PC-9 (cell line): ENCODE data around the gene ACP2. TPM values are rescaled to one million over a fixed set of nuclear protein-coding genes. Genes with fewer than 3 reads are reported as not detected.
A peak's percentile ranks its signal among the peaks of the same experiment; 100 is the strongest.

Experiments
- BruUV-seq: library from RNA; stranded (reverse); fragments of 400-500 nt; replicated peaks from 2 replicates; lab custom pipeline; 2021; lab: Mats Ljungman, UMichigan
- CTCF ChIA-PET: fragments of 300-600 bp; sonication (Branson Sonifier 250); formaldehyde crosslinking; loops from one replicate; lab custom pipeline; 2022; ENCODE audit warnings: antibody characterized with exemption; lab: Charles Lee
- POLR2A ChIA-PET: fragments of 300-600 bp; sonication (Branson Sonifier 250); formaldehyde crosslinking; loops from one replicate; lab custom pipeline; 2022; ENCODE audit warnings: antibody characterized with exemption; ENCODE audit not compliant: unreplicated experiment; lab: Charles Lee
- DNase-seq, 2 experiments: peaks; one replicate each; pipeline versions ENCODE4 v3.0.0 to v3.0.0-alpha.2; 2015 to 2022; ENCODE audit warnings: mixed read lengths in 1 of 2
- H2AFZ ChIP-seq: fragments of 200-600 bp; sonication (generic); 2 replicates; pipeline ENCODE4 v1.8.1; 2017; ENCODE audit warnings: antibody characterized with exemption
- H3F3A ChIP-seq: fragments of 200-600 bp; sonication (generic); 2 replicates; pipeline ENCODE4 v1.8.1; 2017; ENCODE audit warnings: antibody characterized with exemption, mild to moderate bottlenecking, low read depth; ENCODE audit not compliant: insufficient read depth
- H3K27ac ChIP-seq: fragments of 200-600 bp; sonication (generic); 2 replicates; pipeline ENCODE4 v1.6.1; 2016; ENCODE audit warnings: mixed run types
- H3K27me3 ChIP-seq: fragments of 200-600 bp; sonication (generic); 2 replicates; pipeline ENCODE4 v1.6.1; 2016; ENCODE audit warnings: low read depth, mixed run types; ENCODE audit not compliant: insufficient read depth
- H3K36me3 ChIP-seq: fragments of 200-600 bp; sonication (generic); 2 replicates; pipeline ENCODE4 v1.6.1; 2016; ENCODE audit warnings: low read depth, mixed run types
- H3K4me1 ChIP-seq: fragments of 200-600 bp; sonication (generic); replicated peaks from 2 replicates; pipeline ENCODE4 v1.6.1; 2016; ENCODE audit warnings: mixed run types; ENCODE audit not compliant: insufficient read depth
- H3K4me2 ChIP-seq: fragments of 200-600 bp; sonication (generic); 2 replicates; pipeline ENCODE4 v1.6.1; 2017; ENCODE audit warnings: mixed run types
- H3K4me3 ChIP-seq: fragments of 200-600 bp; sonication (generic); 2 replicates; pipeline ENCODE4 v1.6.1; 2016; ENCODE audit warnings: mixed run types
- H3K79me2 ChIP-seq: fragments of 200-600 bp; sonication (generic); 2 replicates; pipeline ENCODE4 v1.6.1; 2017; ENCODE audit warnings: low read depth, mixed run types
- H3K9me2 ChIP-seq: fragments of 200-600 bp; sonication (generic); 2 replicates; pipeline ENCODE4 v1.8.1; 2017; ENCODE audit warnings: mild to moderate bottlenecking; ENCODE audit not compliant: insufficient read depth
- H3K9me3 ChIP-seq: fragments of 200-600 bp; sonication (generic); 2 replicates; pipeline ENCODE4 v1.8.1; 2016; ENCODE audit warnings: low read depth; ENCODE audit not compliant: insufficient read depth
- H4K20me1 ChIP-seq: fragments of 200-600 bp; sonication (generic); 2 replicates; pipeline ENCODE4 v1.8.1; 2017; ENCODE audit not compliant: insufficient read depth
- EZH2 ChIP-seq: fragments of 200-600 bp; sonication (generic); IDR thresholded peaks from 2 replicates; pipeline ENCODE4 v1.8.0; 2017; ENCODE audit warnings: antibody characterized with exemption, low read depth
- intact Hi-C: fragments of 100-400 bp; cut with micrococcal nuclease; formaldehyde crosslinking; loops from one replicate; pipeline ENCODE4 v1.10.0; 2022; ENCODE audit not compliant: unreplicated experiment
- total RNA-seq: library from RNA; stranded (reverse); gene quantifications from 2 replicates; pipeline ENCODE4 v1.2.3, GENCODE V29; 2021
- TF ChIP-seq, protein P1 (sequence below): fragments of 200-600 bp; sonication (generic); conservative IDR thresholded peaks from 2 replicates; pipeline ENCODE4 v1.6.1; 2017; ENCODE audit warnings: mixed run types, antibody characterized with exemption, mild to moderate bottlenecking, moderate library complexity

The ACP2 gene
- total RNA-seq, 1 experiment from 2014 or later, result 24.1 TPM

DNA sequence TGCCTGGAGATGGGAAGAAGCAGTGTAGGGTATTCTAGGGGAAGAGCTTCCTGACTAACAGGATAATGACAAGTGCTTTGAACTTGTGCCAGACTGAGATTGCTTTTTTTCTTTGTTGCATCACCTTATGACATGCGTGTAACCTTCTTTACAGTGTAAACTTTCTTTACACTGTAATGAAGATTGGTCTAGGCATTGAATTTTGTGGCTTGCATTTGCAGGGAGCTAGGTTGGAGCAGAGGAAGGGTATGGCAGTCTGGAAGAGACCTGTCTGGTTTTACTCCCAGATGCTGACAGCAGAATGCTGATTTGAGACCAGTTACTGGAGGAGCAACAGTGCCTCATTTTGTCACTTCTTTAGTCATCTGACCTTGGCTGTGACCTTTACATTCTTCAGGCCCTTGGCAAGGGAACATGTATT lies 28.2 kb downstream of the ACP2 start:
- H3K4me3 ChIP-seq, result no peak overlapping the region
- no peaks in the 10 kb centered on the region for H3K9me3 ChIP-seq
- DNase-seq, result peak in 1 of 2 experiments; percentile 48
- peaks cover 36% of the 10 kb centered on the region for H3F3A ChIP-seq
- BruUV-seq, result no TSS peak
- no peak for TF ChIP-seq EZH2
- TF ChIP-seq, protein P1, sequence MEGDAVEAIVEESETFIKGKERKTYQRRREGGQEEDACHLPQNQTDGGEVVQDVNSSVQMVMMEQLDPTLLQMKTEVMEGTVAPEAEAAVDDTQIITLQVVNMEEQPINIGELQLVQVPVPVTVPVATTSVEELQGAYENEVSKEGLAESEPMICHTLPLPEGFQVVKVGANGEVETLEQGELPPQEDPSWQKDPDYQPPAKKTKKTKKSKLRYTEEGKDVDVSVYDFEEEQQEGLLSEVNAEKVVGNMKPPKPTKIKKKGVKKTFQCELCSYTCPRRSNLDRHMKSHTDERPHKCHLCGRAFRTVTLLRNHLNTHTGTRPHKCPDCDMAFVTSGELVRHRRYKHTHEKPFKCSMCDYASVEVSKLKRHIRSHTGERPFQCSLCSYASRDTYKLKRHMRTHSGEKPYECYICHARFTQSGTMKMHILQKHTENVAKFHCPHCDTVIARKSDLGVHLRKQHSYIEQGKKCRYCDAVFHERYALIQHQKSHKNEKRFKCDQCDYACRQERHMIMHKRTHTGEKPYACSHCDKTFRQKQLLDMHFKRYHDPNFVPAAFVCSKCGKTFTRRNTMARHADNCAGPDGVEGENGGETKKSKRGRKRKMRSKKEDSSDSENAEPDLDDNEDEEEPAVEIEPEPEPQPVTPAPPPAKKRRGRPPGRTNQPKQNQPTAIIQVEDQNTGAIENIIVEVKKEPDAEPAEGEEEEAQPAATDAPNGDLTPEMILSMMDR, result no peak
- peak overlapping the region; percentile 20; the same call in 1 of the 2 replicates for H3K27ac ChIP-seq
- H3K79me2 ChIP-seq, result 0 out of 2 replicates have a peak, but pooled peaks cover 6% of the 10 kb centered on the region
- H3K4me2 ChIP-seq, result peak overlapping the region; percentile 10
- H2AFZ ChIP-seq, result no peak overlapping the region
- 0 out of 2 replicates have a peak, but pooled peaks cover 4% of the 10 kb centered on the region for H4K20me1 ChIP-seq
- intact Hi-C loops, result no loop called here
- POLR2A ChIA-PET, result interaction anchor here (0.6 to 0.8 kb wide), 3 partner anchors 8 to 35 kb away, joined by 3 to 16 read pairs (median 3); no protein-coding TSS in a partner anchor
- CTCF ChIA-PET, result interaction anchor here (0.6 to 0.7 kb wide), 3 partner anchors 38 to 929 kb away, joined by 3 to 4 read pairs (median 4); no protein-coding TSS in a partner anchor
- peaks cover 40% of the 10 kb centered on the region for H3K4me1 ChIP-seq
- no peaks in the 10 kb centered on the region for H3K27me3 ChIP-seq
- H3K36me3 ChIP-seq, result peaks cover 6% of the 10 kb centered on the region; the same call in 1 of the 2 replicates
- H3K9me2 ChIP-seq, result no peaks in the 10 kb centered on the region

DNA sequence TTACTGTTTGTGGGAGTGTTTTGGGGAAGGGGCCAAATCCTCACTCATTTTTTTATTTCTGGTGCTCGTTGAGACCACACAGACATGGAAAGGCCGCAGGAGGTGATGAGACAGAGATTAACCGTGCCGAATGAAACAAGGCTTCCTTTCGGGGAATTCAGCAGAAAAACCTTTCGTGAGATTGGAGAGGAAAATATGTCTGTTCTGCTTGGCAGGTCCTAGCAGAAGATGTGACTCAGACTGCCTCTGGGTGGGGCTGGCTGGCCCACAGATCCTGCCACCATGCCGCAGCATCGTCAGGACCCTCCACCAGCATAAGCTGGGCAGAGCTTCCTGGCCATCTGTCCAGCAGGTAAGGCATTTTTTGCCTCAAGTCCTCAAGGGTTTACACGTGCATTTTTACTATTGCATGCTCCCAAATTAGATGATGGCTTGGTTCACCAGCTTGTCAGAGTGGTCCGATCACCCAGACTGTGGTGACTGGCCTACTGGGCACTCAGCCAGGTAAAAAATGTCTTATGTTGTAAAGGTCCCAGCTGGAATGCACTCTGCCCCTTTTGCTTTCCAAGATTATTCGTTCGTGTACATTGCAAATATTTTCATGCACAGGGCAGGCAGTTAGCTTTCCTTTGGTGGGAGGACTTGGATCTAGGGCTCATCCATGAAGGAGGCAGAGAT lies 32.4 kb downstream of the ACP2 start:
- no peak for TF ChIP-seq EZH2
- TF ChIP-seq, protein P1, result peak; percentile 28; the same call in 1 of the 2 replicates
- peak overlapping the region; percentile 62 for H3K27ac ChIP-seq
- peak overlapping the region; percentile 70 for H3K4me3 ChIP-seq
- peak; percentile 75 to 94 for DNase-seq
- H3K27me3 ChIP-seq, result no peaks in the 10 kb centered on the region
- no peaks in the 10 kb centered on the region for H3K9me2 ChIP-seq
- H3K4me1 ChIP-seq, result peaks cover 49% of the 10 kb centered on the region
- ChIA-PET CTCF (interaction anchor here (0.6 to 3.2 kb wide), 5 partner anchors 32 to 550 kb away, joined by 3 to 24 read pairs (median 4); partner anchors contain the start of genes ACP2 and NR1H3), POLR2A (interaction anchor here (0.5 to 1.2 kb wide), 4 partner anchors 29 to 707 kb away, joined by 3 to 17 read pairs (median 12); no protein-coding TSS in a partner anchor)
- intact Hi-C loops, result loop anchor here (1.0 kb wide), 4 partner anchors 27 to 43 kb away; no protein-coding TSS in a partner anchor
- 0 out of 2 replicates have a peak, but pooled peaks cover 7% of the 10 kb centered on the region for H3K79me2 ChIP-seq
- H2AFZ ChIP-seq, result peak overlapping the region; percentile 77; the same call in 1 of the 2 replicates
- BruUV-seq, result no TSS peak
- H3K9me3 ChIP-seq, result no peaks in the 10 kb centered on the region
- peak overlapping the region; percentile 98 for H3K4me2 ChIP-seq
- H3F3A ChIP-seq, result peaks cover 53% of the 10 kb centered on the region
- no peaks in the 10 kb centered on the region for H3K36me3 ChIP-seq
- H4K20me1 ChIP-seq, result 0 out of 2 replicates have a peak, but pooled peaks cover 4% of the 10 kb centered on the region

DNA sequence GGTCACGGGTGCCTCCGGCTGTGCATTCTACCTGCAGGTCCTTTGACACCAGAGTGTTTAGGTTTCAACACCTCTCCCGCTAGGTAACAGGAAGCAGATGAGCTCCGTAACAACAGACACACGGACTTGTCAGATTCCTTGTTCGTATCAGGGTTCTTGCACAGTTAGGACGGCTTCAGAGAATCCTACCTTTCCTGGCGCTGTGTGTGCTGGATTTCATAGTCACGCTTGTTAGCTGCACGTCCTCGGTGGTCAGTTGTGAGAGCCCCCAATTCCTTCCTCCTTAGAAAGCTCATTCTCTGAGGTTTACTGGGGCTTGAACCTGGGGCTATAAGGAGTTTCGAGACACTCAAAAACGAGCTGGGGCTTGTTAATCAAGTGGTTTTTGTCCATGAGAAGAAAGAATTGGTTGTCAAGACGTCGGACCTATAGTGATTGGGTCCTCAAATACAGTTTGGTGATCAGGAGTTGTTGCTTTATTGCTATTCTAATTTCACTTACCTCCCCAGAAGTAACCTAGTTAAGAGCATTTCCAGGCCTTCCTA lies 33.2 kb downstream of the ACP2 start:
- peak overlapping the region; percentile 70 for H3K4me3 ChIP-seq
- H3K79me2 ChIP-seq, result 0 out of 2 replicates have a peak, but pooled peaks cover 7% of the 10 kb centered on the region
- H3K27ac ChIP-seq, result peak overlapping the region; percentile 62
- no peak for TF ChIP-seq EZH2
- TF ChIP-seq, protein P1, result no peak
- CTCF ChIA-PET, result interaction anchor here (0.7 to 3.2 kb wide), 5 partner anchors 11 to 43 kb away, joined by 3 to 24 read pairs (median 7); partner anchors contain the start of genes ACP2, ARFGAP2 and NR1H3
- H2AFZ ChIP-seq, result peak overlapping the region; percentile 77
- H3K27me3 ChIP-seq, result no peaks in the 10 kb centered on the region
- H3K9me2 ChIP-seq, result no peaks in the 10 kb centered on the region
- H3K9me3 ChIP-seq, result no peaks in the 10 kb centered on the region
- H3K36me3 ChIP-seq, result no peaks in the 10 kb centered on the region
- POLR2A ChIA-PET, result interaction anchor here (0.5 to 1.7 kb wide), 9 partner anchors 11 to 622 kb away, joined by 3 to 69 read pairs (median 4); partner anchors contain the start of gene AMBRA1
- intact Hi-C loops, result loop anchor here (2.0 kb wide), 1 partner anchor 53 kb away; no protein-coding TSS in a partner anchor
- 0 out of 2 replicates have a peak, but pooled peaks cover 4% of the 10 kb centered on the region for H4K20me1 ChIP-seq
- peak overlapping the region; percentile 98 for H3K4me2 ChIP-seq
- DNase-seq, result peak in 1 of 2 experiments; percentile 77
- peaks cover 48% of the 10 kb centered on the region for H3F3A ChIP-seq
- H3K4me1 ChIP-seq, result peaks cover 42% of the 10 kb centered on the region
- BruUV-seq, result TSS peak; percentile 34
